SK-N-SH treated with all-trans-retinoic acid at 6 μM for 48 hours (cell line): ENCODE results near the gene HOXD11.
A peak's percentile ranks its signal among the peaks of the same experiment; 100 is the strongest.

Experiments
- ATAC-seq: fragments of 200-7000 bp; cut with Tn5 transposase; 3 replicates; pipeline ENCODE4 v1.9.1; 2020; ENCODE audit warnings: mild to moderate bottlenecking, moderate library complexity
- ARNTL ChIP-seq: fragments of 450-650 bp; formaldehyde crosslinking; IDR thresholded peaks from 2 replicates; pipeline ENCODE4 v1.5.0; 2020; ENCODE audit warnings: low read depth, mild to moderate bottlenecking, moderate library complexity, borderline replicate concordance
- BACH2 ChIP-seq: fragments of 250-450 bp; sonication (Bioruptor Pico); IDR thresholded peaks from 2 replicates; pipeline ENCODE4 v1.9.0; 2021; ENCODE audit warnings: mild to moderate bottlenecking, borderline replicate concordance
- ESRRG ChIP-seq: fragments of 250-450 bp; sonication (Bioruptor Pico); IDR thresholded peaks from 2 replicates; pipeline ENCODE4 v1.6.1; 2021; ENCODE audit warnings: mild to moderate bottlenecking
- GLIS3 ChIP-seq: fragments of 250-450 bp; sonication (Bioruptor Pico); IDR thresholded peaks from 2 replicates; pipeline ENCODE4 v1.5.0; 2020; ENCODE audit warnings: mild to moderate bottlenecking, moderate library complexity
- ISL1 ChIP-seq: fragments of 250-450 bp; sonication (Bioruptor Pico); IDR thresholded peaks from 2 replicates; pipeline ENCODE4 v2.1.2; 2022; ENCODE audit warnings: mild to moderate bottlenecking, moderate library complexity
- OSR1 ChIP-seq: fragments of 250-450 bp; sonication (Bioruptor Pico); IDR thresholded peaks from 2 replicates; pipeline ENCODE4 v1.8.0; 2022; ENCODE audit warnings: moderate library complexity, mild to moderate bottlenecking, inconsistent platforms
- PPARA ChIP-seq: fragments of 250-450 bp; sonication (Bioruptor Pico); IDR thresholded peaks from 2 replicates; pipeline ENCODE4 v1.5.0; 2020; ENCODE audit warnings: mild to moderate bottlenecking, borderline replicate concordance
- RARB ChIP-seq: fragments of 250-450 bp; sonication (Bioruptor Pico); IDR thresholded peaks from 2 replicates; pipeline ENCODE4 v1.8.0; 2021; ENCODE audit warnings: mild to moderate bottlenecking, moderate library complexity
- SNAI2 ChIP-seq: fragments of 250-450 bp; sonication (Bioruptor Pico); IDR thresholded peaks from 2 replicates; pipeline ENCODE4 v1.5.0; 2020; ENCODE audit warnings: mild to moderate bottlenecking, moderate library complexity
- TCF4 ChIP-seq: fragments of 250-450 bp; sonication (Bioruptor Pico); IDR thresholded peaks from 2 replicates; pipeline ENCODE4 v1.8.0; 2021; ENCODE audit warnings: mild to moderate bottlenecking, moderate library complexity, borderline replicate concordance
- ZC3H10 ChIP-seq: fragments of 250-450 bp; sonication (Bioruptor Pico); IDR thresholded peaks from 2 replicates; pipeline ENCODE4 v1.5.1; 2021; ENCODE audit warnings: mild to moderate bottlenecking, moderate library complexity
- ZFP30 ChIP-seq: fragments of 450-650 bp; formaldehyde crosslinking; IDR thresholded peaks from 2 replicates; pipeline ENCODE4 v1.5.0; 2022; ENCODE audit warnings: mild to moderate bottlenecking, moderate library complexity
- ZNF565 ChIP-seq: fragments of 450-650 bp; formaldehyde crosslinking; conservative IDR thresholded peaks from 2 replicates; pipeline ENCODE4 v1.5.0; 2020; ENCODE audit warnings: low read depth, mild to moderate bottlenecking, moderate library complexity
- ZNF70 ChIP-seq: fragments of 450-650 bp; formaldehyde crosslinking; IDR thresholded peaks from 2 replicates; pipeline ENCODE4 v1.5.0; 2020; ENCODE audit warnings: mild to moderate bottlenecking, moderate library complexity
- ZNF8 ChIP-seq: fragments of 450-650 bp; formaldehyde crosslinking; IDR thresholded peaks from 2 replicates; pipeline ENCODE4 v1.5.0; 2020; ENCODE audit warnings: mild to moderate bottlenecking, moderate library complexity
- TF ChIP-seq, protein P1 (sequence below): fragments of 250-450 bp; sonication (Bioruptor Pico); IDR thresholded peaks from 2 replicates; pipeline ENCODE4 v1.8.0; 2020; ENCODE audit warnings: mild to moderate bottlenecking, moderate library complexity, borderline replicate concordance
- TF ChIP-seq, protein P2 (sequence below): fragments of 250-450 bp; sonication (Bioruptor Pico); IDR thresholded peaks from 2 replicates; pipeline ENCODE4 v1.8.0; 2021; ENCODE audit warnings: low read depth, mild to moderate bottlenecking, moderate library complexity, borderline replicate concordance
- TF ChIP-seq, protein P3 (sequence below): fragments of 250-450 bp; sonication (Bioruptor Pico); IDR thresholded peaks from 2 replicates; pipeline ENCODE4 v1.5.1; 2020; ENCODE audit warnings: low read depth, mild to moderate bottlenecking, moderate library complexity
- TF ChIP-seq, protein P4 (sequence below): fragments of 250-450 bp; sonication (Bioruptor Pico); IDR thresholded peaks from 2 replicates; pipeline ENCODE4 v1.5.1; 2021; ENCODE audit warnings: mild to moderate bottlenecking, moderate library complexity
- TF ChIP-seq, protein P5 (sequence below): fragments of 250-450 bp; sonication (Bioruptor Pico); IDR thresholded peaks from 2 replicates; pipeline ENCODE4 v1.5.0; 2020; ENCODE audit warnings: mild to moderate bottlenecking, moderate library complexity

HOXD11 gene

DNA sequence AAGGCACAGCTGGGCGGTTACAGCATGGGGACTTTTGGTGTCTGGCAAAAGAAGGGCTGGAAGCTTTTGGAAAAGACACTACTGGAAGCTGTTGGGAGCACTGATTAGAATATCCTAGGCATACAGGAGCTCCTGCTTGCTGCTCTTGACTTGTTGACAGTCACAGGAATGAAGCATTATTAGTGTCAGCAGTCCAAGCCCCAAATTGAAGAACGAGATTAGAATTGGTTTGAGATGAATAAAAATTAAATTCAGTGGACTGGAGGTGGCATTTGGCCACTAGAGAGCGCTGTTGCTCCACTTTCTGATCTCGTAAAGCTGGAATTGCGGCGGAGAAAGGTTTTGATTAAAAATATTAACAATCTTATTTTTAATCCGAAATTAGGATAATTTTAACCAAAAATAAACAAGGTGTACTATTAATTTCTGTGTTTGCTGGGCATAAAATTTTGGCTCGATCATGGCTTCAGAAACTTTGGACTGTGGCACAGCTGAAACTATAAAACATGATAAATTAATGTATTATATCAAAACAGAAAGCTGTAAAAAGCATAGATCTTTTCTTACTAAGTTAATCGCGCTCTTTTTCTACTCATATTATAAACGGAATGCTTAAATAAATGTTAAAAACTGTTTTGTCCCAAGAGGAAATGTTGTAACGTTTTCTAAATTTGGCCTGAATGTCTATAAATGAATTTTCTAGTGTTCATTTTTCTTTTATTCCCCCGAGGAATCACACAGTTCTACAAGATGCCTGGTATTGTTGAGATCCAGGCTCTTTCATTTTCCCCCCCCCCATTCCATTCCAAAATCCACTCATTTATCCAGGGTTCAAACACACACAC lies 20.1 kb downstream of the HOXD11 start:
- ATAC-seq = no peak
- TF ChIP-seq TCF4 (CRISPR knock-in tag) (0 out of 2 replicates have a peak, but pooled peaks have one; percentile 9), ZNF70 (no peak)

DNA sequence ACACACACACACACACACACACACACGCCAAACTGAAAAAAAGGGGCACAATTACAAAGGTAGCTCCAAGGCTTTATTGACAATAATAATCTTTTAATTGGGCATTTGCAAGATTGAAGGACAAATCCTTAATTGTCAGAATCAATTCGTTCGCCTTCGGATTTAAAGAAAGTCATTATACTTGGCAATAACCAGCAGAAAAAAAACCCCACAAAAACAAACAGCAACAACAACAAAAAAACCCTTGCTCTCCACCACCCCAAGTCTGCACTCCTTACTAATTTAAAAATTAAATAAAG lies 20.6 kb downstream of the HOXD11 start:
- no peak for TF ChIP-seq OSR1
- no peak for TF ChIP-seq ZNF565 (CRISPR knock-in tag)
- TF ChIP-seq, protein P1, sequence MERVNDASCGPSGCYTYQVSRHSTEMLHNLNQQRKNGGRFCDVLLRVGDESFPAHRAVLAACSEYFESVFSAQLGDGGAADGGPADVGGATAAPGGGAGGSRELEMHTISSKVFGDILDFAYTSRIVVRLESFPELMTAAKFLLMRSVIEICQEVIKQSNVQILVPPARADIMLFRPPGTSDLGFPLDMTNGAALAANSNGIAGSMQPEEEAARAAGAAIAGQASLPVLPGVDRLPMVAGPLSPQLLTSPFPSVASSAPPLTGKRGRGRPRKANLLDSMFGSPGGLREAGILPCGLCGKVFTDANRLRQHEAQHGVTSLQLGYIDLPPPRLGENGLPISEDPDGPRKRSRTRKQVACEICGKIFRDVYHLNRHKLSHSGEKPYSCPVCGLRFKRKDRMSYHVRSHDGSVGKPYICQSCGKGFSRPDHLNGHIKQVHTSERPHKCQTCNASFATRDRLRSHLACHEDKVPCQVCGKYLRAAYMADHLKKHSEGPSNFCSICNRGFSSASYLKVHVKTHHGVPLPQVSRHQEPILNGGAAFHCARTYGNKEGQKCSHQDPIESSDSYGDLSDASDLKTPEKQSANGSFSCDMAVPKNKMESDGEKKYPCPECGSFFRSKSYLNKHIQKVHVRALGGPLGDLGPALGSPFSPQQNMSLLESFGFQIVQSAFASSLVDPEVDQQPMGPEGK (CRISPR knock-in tag) = no peak
- TF ChIP-seq ARNTL (CRISPR knock-in tag) = no peak
- TF ChIP-seq, protein P2, sequence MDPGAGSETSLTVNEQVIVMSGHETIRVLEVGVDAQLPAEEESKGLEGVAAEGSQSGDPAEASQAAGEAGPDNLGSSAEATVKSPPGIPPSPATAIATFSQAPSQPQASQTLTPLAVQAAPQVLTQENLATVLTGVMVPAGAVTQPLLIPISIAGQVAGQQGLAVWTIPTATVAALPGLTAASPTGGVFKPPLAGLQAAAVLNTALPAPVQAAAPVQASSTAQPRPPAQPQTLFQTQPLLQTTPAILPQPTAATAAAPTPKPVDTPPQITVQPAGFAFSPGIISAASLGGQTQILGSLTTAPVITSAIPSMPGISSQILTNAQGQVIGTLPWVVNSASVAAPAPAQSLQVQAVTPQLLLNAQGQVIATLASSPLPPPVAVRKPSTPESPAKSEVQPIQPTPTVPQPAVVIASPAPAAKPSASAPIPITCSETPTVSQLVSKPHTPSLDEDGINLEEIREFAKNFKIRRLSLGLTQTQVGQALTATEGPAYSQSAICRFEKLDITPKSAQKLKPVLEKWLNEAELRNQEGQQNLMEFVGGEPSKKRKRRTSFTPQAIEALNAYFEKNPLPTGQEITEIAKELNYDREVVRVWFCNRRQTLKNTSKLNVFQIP = no peak
- TF ChIP-seq ZNF8 (CRISPR knock-in tag) = no peak
- no peak for TF ChIP-seq TCF4 (CRISPR knock-in tag)
- TF ChIP-seq BACH2 (CRISPR knock-in tag) = no peak
- no peak for TF ChIP-seq SNAI2 (CRISPR knock-in tag)
- TF ChIP-seq, protein P3, sequence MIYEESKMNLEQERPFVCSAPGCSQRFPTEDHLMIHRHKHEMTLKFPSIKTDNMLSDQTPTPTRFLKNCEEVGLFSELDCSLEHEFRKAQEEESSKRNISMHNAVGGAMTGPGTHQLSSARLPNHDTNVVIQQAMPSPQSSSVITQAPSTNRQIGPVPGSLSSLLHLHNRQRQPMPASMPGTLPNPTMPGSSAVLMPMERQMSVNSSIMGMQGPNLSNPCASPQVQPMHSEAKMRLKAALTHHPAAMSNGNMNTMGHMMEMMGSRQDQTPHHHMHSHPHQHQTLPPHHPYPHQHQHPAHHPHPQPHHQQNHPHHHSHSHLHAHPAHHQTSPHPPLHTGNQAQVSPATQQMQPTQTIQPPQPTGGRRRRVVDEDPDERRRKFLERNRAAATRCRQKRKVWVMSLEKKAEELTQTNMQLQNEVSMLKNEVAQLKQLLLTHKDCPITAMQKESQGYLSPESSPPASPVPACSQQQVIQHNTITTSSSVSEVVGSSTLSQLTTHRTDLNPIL = no peak
- no peak for TF ChIP-seq RARB (CRISPR knock-in tag)
- TF ChIP-seq ZFP30 (CRISPR knock-in tag) = no peak
- TF ChIP-seq, protein P4, sequence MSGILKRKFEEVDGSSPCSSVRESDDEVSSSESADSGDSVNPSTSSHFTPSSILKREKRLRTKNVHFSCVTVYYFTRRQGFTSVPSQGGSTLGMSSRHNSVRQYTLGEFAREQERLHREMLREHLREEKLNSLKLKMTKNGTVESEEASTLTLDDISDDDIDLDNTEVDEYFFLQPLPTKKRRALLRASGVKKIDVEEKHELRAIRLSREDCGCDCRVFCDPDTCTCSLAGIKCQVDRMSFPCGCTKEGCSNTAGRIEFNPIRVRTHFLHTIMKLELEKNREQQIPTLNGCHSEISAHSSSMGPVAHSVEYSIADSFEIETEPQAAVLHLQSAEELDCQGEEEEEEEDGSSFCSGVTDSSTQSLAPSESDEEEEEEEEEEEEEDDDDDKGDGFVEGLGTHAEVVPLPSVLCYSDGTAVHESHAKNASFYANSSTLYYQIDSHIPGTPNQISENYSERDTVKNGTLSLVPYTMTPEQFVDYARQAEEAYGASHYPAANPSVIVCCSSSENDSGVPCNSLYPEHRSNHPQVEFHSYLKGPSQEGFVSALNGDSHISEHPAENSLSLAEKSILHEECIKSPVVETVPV = no peak
- TF ChIP-seq ZNF70 = no peak
- no peak for TF ChIP-seq ESRRG (CRISPR knock-in tag)
- no peak for TF ChIP-seq PPARA
- TF ChIP-seq, protein P5, sequence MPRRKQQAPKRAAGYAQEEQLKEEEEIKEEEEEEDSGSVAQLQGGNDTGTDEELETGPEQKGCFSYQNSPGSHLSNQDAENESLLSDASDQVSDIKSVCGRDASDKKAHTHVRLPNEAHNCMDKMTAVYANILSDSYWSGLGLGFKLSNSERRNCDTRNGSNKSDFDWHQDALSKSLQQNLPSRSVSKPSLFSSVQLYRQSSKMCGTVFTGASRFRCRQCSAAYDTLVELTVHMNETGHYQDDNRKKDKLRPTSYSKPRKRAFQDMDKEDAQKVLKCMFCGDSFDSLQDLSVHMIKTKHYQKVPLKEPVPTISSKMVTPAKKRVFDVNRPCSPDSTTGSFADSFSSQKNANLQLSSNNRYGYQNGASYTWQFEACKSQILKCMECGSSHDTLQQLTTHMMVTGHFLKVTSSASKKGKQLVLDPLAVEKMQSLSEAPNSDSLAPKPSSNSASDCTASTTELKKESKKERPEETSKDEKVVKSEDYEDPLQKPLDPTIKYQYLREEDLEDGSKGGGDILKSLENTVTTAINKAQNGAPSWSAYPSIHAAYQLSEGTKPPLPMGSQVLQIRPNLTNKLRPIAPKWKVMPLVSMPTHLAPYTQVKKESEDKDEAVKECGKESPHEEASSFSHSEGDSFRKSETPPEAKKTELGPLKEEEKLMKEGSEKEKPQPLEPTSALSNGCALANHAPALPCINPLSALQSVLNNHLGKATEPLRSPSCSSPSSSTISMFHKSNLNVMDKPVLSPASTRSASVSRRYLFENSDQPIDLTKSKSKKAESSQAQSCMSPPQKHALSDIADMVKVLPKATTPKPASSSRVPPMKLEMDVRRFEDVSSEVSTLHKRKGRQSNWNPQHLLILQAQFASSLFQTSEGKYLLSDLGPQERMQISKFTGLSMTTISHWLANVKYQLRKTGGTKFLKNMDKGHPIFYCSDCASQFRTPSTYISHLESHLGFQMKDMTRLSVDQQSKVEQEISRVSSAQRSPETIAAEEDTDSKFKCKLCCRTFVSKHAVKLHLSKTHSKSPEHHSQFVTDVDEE (CRISPR knock-in tag) = no peak
- ATAC-seq = no peak

DNA sequence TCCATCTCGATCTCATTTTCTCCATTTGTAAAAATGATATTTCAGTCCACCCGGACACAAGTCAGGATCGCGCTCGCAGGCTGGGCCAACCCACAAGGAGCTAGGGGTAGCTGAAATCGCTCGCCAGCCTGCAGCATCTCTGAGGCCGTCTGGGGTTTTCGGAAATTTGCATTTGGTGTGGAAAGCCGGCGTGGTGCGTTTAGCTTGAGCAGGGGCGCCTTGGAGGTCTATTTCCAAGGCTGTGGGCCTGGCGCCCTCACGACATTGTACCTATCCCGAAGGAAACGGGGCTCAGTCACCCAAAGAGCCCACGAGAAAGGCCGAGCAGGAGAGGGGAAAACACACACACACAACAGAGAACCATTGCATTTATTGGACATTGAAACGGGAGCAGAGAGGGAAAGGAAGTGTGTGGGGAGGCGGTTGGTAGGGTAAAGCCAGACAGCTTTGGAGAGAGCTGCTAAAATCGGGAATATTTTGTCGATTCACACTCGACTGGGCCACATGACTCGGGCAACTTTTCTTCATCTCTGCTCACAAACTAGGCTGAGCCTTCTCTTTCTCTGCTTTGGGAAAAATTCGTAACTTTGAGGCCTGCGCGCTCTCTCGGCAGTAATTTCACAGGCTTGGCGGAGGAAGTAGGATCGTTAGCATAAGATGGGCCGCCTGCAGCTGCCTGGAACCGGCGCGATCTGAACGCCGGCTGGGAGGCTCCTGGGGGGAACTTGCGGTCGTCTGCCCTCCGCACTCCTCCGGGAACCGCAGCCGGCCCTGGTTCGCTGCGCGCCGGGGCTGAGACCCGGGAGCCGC lies 21.3 kb downstream of the HOXD11 start:
- no peak for ATAC-seq
- TF ChIP-seq, protein P1 (CRISPR knock-in tag) = no peak
- TF ChIP-seq ISL1 (CRISPR knock-in tag) = no peak
- TF ChIP-seq ESRRG (CRISPR knock-in tag) = no peak
- TF ChIP-seq, protein P2 = no peak
- TF ChIP-seq ZNF70 = no peak
- no peak for TF ChIP-seq GLIS3 (CRISPR knock-in tag)
- TF ChIP-seq, protein P3 = no peak
- TF ChIP-seq ZC3H10 (CRISPR knock-in tag) = no peak
- TF ChIP-seq TCF4 (CRISPR knock-in tag) = no peak
- no peak for TF ChIP-seq SNAI2 (CRISPR knock-in tag)
- no peak for TF ChIP-seq BACH2 (CRISPR knock-in tag)
- no peak for TF ChIP-seq RARB (CRISPR knock-in tag)
